Measurements from ENCODE around the gene NFIA. TPM values are rescaled to one million over a fixed set of nuclear protein-coding genes. Genes with fewer than 3 reads are reported as not detected.
A peak's percentile ranks its signal among the peaks of the same experiment; 100 is the strongest.
"Not testable (repeated sequence)": the region's sequence is repeated elsewhere in the genome, so short reads cannot be mapped to it uniquely, and the experiment has no call there.

NFIA gene
- total RNA-seq, 1 donor from 2014 or later, result 12.4 TPM

DNA sequence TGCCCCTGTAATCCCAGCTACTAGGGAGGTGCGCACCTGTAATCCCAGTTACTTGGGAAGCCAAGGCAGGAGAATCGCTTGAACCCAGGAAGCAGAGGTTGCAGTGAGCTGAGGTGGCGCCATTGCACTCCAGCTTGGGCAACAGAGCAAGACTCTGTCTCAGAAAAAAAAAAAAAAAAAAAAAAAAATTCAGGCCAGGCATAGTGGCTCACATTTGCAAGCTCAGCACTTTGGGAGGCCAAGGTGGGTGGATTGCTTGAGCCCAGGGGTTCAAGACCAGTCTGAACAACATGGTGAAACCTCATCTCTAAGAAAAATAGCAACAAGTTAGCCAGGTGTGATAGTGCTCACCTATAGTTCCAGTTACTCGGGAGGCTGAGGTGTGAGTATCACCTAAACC, 20.8 kb upstream of the NFIA start:
- not testable (repeated sequence) for DNase-seq

- no peak for DNase-seq
Measured at GRCh38 chr1:61064673-61065072, 17.7 kb upstream of the NFIA start.

DNA sequence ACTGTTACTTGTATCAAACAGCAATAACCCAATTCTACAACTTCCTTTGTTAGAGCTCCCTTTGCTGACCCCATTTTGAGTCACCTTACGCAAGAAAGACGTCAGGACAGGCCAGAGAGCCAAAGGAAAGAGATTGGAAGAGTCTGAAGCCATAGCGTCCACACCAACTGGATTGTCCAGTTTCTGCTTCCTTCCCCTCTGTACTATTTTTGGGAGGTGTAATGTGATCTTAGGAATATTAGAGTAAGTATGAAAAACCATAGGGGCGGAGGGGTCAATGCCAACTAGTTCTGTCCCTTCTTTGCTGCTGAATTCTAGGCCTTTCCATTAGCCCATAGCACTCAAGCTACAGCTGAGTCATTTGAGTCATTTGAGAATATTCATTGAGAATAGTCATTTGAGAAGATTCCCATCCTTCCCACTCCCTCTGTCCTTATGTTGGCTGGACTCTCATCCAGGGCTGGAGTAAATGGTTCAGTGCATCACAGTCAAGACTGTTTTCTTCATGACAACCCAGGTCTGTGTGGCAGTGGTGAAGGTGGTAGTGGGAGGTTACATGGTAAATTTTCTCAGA, 14.8 kb upstream of the NFIA start:
- DNase-seq, result no peak

DNA sequence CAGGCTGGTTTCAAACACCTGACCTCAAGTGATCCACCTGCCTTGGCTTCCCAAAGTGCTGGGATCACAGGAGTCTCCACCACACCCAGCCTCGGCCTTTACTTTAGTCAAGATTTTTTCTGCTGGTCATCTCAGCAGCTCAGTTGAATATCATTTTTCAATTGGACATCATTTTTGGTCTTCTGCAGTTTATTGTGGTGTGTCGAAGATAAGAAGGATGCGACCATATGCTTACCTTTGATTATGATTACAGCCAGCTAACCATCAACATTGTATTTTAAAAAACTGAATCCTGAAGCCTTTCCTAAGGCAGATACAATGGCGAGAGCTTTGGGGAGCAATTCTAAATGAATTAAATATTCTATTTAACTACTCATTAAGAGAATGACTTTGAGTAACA, 12.3 kb upstream of the NFIA start:
- DNase-seq, result no peak

DNA sequence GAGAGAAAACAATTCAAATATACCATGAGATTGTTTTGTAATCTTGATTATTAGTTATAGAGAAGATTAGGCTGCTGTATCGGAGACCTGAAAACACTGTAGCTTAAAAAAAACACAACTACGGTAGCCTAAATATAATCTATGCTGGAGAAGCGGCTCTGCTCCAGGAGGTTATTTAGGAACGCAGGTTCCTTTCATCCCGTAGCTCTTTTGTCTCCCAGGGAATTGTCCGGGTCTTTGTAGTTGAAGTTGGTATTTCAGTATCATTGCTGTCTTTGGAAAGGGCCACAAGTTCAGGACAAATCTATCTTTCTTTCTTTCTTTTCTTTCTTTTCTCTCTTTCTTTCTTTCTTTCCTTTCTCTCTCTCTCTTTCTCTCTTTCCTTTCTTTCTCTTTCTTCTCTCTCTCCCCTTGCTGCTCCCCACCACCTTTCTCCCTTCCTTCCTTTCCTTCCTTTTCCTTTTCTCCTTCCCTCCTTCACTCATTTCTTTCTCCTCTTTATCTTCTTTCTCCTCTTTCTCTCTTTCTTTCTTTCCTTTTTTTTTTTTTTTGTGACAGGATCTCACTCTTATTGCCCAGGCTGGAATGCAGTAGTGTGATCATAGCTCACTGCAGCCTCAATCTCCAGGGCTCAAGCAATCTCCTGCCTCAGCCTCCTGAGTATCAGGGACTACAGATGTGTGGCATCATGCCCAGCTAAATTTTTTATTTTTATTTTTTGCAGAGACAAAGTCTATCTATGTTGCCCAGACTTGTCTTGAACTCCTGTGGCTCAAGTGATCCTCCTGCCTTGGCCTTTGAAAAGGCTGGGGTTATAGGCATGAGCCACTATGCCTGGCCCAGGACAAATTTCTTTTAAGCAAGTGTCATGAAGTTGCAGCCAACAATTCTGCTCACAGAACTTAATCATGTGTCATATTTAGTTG, 10.9 kb upstream of the NFIA start:
- DNase-seq, result no peak

- no peak for DNase-seq
Measured at GRCh38 chr1:61073871-61074270, 8.5 kb upstream of the NFIA start.

- not testable (repeated sequence) for DNase-seq
Measured at GRCh38 chr1:61075833-61076232, 6.5 kb upstream of the NFIA start.

DNA sequence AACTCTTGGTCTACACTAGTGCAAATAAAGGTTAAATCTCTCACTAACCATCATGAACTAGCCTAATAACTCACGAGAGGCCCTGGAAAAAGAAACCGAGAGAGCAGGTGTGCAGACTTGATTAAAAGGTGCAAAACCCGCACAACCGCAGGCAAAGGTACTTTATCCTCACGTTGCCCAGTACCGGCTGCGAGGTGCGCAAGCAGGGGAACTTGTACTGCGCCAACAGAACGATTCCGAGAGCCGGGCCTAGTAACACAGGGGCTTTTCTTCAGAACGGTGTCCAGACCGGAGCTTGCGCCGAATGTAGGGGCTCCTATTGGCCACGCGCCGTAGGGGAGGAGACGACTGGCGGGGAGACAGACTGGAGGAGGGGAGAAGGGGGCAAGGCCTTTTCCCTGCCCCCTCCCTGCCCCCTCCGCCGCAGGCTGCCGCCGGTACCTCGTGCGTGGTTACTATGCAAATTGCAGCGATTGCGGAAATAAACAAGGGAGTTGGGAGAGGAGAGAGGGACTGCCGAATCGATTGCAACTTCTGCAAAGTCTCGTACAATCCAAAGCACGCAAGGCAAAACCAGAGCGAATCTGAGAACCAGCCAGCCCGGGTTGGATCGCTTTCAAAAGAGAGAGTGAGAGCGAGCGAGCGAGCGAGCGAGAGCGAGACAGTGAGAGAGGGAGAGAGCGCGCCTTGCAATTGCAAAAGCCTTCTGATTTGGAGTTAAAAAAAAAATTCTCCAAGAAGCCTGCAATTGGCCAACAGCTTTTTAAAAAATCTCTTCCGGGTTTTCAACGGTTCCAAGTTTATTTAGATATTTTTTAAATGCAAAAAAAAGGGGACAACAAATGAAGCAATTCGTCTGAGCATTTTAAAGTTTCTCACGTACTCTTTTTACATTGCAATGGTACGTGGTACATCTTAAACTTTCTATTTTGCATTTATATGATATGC, 5.4 kb upstream of the NFIA start:
- peak; percentile 89 for DNase-seq

DNA sequence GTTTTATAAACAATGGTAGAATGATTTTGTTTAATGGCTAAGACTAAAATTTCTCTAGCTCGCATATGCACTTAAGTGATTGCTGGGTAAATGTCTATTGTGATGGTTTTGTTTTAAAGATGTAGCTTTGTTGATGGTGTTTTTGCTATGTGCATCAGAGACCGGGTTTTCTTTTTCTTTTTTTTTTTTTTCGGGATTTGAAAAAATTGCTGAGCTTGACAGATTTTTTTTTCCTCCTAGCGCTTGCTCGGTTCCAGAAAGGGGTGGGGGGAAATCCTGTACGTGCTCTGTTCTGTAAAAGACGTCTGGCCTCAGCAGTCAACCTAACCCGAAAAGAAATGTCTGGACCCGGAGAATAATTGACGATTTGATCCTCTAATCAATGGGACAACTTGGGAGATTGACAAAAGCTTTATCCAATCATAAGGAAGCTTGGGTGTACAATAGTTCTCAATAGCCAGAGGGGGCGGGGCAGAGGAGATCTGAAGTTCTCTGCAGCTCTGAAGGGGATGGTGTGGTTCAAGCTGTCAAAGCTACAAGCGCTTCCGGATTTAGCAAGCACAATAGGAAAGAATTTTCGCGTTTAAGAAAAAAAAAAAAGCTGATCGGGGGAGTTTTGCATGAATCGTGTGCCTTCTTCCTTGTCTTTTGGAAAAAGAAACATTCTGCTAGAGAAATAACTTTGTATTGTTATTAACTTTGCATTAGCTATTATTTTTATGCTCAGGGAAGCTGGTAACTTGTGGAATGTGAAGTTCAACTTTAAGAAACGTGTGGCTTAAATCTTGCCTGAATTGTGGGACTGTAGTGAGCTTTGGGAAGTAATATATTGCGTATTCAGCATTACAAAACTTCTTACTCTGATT, 4.5 kb upstream of the NFIA start:
- peak; percentile 100 for DNase-seq

DNA sequence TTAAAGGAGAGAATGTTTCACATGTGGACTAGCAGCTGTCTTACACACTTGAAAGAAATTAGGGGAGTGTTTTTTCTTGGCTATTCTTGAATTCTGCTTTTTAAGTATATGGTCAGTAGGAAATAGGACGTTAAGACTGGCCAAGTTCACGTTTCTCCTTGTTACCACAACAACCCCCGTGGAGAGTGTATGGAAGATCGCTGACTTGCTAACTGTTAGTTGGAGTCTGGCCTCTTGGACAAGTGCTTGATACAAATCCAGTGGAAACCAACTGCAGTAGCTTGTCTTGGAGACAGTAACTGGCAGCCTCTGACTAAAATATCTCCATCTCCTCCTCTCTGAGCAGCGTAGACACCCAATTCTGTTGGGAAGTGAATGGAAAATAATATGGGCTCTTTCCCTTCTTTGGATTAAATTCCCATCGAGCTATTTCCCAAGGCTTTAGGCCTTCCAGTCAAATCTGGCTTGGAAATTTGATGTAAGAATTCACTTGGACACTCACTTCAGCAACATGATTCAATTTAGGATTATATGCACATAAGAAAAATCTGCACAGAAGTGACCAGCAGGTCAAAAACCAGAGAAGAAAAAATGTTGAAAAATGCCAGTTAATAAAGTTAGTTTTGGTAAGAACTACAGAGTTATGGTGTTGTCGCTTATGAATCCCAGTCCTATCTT, 3.6 kb upstream of the NFIA start:
- peak; percentile 37 for DNase-seq

DNA sequence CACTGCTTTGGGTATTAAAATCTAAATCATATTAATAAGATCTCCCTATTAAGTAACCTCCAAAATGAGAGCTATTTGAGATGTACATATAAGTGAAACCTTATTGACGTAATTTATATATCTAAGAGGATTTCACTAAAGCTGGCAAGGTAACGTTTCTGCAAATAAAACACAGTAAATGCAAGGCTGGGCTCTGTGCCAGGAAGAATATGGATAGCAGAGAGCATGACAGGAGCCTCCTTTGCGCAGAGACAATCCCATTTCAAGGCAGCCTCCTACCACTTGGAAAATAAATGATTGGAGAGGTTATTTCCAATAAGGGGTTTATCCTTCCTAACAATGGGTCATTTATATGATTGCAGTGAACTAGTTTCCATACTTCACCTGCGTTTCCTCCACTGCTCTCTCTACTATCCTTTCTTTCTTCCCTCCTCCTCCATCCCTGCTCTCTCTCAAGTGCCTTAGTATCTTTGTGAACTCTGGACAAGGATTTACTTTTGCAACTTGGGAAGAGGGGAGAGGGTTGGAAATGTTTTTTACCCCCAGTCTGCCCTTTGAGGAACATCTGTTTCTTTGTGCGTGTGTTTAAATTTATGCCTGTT, 3.0 kb upstream of the NFIA start:
- peak; percentile 17 for DNase-seq

DNA sequence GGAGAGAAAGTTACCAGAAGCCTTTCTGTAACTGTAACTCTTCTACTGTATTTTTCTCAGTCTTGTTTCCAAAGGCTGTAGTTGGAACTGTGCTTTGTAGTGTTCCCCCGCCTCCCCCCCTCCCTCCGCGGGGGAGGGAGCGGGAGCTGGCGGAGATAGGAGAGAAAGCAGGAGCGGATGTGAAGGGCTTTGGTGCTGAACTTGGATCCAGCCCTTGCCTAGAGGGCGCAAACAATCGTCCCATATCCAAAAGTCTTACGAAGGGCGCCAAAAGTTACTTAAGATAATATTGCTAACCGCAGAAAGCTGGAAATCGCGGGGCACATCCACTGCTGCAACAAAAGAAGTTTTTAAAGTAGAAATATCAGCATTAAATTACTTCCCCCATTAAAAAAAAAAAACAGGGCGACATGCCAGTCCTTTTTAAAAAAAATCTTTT, 2.4 kb upstream of the NFIA start:
- peak; percentile 69 for DNase-seq

DNA sequence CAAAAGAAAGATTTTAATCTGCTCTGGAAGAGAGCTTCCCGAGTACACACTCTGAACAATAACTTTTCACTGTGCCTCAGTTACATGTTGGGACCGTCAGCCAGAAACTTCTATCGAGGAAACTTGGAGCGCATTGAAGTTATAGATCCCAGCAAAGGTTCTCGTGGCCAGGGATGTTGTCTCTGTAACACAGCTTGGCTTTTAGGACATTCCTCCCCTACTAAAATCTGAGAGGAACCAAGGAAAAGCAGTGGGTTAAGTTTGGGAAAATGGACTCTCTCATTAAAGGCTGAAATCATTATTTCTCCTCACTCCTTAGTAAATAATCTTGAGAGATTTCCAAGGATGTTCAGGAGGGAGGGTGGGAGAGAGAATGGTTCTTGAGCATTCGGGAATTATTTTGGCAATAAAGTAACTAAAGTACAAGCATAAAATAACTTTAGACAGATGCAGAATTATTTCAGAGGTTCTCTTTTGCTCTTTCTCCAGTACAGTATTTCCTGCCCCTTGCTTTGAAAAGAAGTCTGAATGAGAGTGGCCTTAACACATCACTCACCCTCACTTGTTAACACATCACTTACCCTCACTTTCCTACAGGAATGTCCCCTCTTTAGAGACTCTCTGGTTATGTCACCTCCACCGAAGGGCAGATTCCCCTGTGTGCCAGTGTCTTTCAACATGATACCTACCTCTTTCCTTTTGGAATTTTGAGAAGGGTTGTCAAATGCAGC, 1.8 kb upstream of the NFIA start:
- peak; percentile 10 for DNase-seq

DNA sequence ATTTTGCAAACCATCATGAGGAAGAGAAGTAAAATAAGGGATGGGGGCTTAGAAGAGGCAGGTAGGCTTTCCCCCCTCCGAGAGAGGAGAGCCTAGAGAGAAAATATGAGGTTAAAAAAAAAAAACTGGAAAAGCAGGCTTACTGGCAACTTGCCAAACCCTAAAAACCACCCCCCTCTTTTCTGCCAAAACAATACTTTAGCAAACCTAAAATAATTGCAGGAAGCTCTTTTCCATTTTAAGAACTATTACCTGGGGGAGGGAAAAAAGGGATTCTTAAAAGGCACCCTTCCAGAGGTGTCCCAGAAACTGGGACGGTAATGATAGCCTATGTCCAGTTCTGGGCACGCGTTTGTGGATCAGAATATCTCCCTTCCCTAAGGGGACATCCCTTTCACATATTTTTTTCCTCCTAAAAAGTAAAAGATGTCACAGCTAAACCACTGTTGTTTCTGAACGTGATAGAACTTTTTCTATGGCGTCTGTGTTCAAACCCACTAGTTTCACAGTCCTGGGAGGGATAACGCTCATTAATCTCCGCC, 1.1 kb upstream of the NFIA start:
- no peak for DNase-seq

- peak; percentile 65 for DNase-seq
Measured at GRCh38 chr1:61081686-61082310, 563 bp upstream of the NFIA start.

- peak; percentile 53 for DNase-seq
Measured at GRCh38 chr1:61083013-61083806, 849 bp downstream of the NFIA start.

- DNase-seq, result peak; percentile 51
Measured at GRCh38 chr1:61083807-61084440, 1.6 kb downstream of the NFIA start.

- peak; percentile 28 for DNase-seq
Measured at GRCh38 chr1:61084491-61085031, 2.2 kb downstream of the NFIA start.
